ENCODE measurements around the gene SPRR4. TPM values are rescaled to one million over a fixed set of nuclear protein-coding genes. Genes with fewer than 3 reads are reported as not detected.

The SPRR4 gene
- polyA plus RNA-seq, 1 donor (not counting 4 experiments of a cell fraction or from before 2014, with no cell fraction given), result 1.9 TPM

DNA sequence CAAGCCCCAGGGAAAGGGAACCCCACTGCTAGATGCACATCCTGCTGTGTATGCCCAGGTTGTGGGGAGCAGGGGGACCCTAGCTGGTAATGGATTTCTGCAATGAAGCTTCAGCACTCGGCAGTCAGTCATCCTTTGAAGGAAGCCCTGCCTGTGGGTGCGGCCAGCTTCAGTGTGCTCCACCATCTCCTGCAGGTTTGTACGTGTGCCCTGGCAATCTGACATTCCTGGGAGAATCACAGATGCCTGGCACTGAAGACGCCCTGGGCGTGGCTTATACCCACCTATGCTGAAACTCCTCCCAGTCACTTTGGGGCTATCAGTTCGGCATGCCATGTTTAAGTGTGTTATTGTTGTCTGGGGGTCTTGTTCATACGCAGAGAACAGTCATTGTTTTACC, 16.7 kb upstream of the SPRR4 start:
- Histone ChIP-seq H3K9ac (ENCODE audit: control insufficient read depth, extremely low read depth, insufficient read depth, low read length) (peak overlapping the region; percentile 65), H3K9me3 (ENCODE audit: control insufficient read depth, low read depth, low read length) (no peaks in the 10 kb centered on the region), H3K9me1 (ENCODE audit: control insufficient read depth, extremely low read depth, insufficient read depth, low read length) (no peaks in the 10 kb centered on the region), H3K4me3 (ENCODE audit: control insufficient read depth in 2 of 3, extremely low read depth in 1 of 3, insufficient read depth in 2 of 3, low read depth in 1 of 3, low read length in 3 of 3) (peak overlapping the region; percentile 11 to 63 (median 52)), H4K20me1 (ENCODE audit: control insufficient read depth, extremely low read depth, insufficient read depth, low read length) (no peaks in the 10 kb centered on the region), H3K27ac (ENCODE audit: control insufficient read depth, insufficient read depth, low read length) (peak overlapping the region; percentile 89), H3K79me2 (ENCODE audit: control insufficient read depth, insufficient read depth, low read length) (no peaks in the 10 kb centered on the region), H3K4me1 (ENCODE audit: control insufficient read depth, extremely low read depth, insufficient read depth, low read length) (peaks cover 37% of the 10 kb centered on the region), H3K36me3 (ENCODE audit: control insufficient read depth in 2 of 2, extremely low read depth in 1 of 2, insufficient read depth in 2 of 2, low read length in 2 of 2) (no peaks in the 10 kb centered on the region), H3K4me2 (ENCODE audit: control insufficient read depth, extremely low read depth, insufficient read depth, low read depth, low read length) (peak overlapping the region; percentile 82), H2AFZ (ENCODE audit: control insufficient read depth, low read length) (peak overlapping the region; percentile 60), H3K27me3 (ENCODE audit: control insufficient read depth, extremely low read depth, insufficient read depth, low read length) (no peaks in the 10 kb centered on the region)
- TF ChIP-seq, protein P1, sequence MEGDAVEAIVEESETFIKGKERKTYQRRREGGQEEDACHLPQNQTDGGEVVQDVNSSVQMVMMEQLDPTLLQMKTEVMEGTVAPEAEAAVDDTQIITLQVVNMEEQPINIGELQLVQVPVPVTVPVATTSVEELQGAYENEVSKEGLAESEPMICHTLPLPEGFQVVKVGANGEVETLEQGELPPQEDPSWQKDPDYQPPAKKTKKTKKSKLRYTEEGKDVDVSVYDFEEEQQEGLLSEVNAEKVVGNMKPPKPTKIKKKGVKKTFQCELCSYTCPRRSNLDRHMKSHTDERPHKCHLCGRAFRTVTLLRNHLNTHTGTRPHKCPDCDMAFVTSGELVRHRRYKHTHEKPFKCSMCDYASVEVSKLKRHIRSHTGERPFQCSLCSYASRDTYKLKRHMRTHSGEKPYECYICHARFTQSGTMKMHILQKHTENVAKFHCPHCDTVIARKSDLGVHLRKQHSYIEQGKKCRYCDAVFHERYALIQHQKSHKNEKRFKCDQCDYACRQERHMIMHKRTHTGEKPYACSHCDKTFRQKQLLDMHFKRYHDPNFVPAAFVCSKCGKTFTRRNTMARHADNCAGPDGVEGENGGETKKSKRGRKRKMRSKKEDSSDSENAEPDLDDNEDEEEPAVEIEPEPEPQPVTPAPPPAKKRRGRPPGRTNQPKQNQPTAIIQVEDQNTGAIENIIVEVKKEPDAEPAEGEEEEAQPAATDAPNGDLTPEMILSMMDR (optimal IDR thresholded peaks at IDR 0.05 in 1 of 3, IDR thresholded peaks at IDR 0.05 in 1 of 3, conservative IDR thresholded peaks at IDR 0.05 in 1 of 3; ENCODE audit: extremely low read depth in 1 of 3, insufficient read depth in 2 of 3, low read length in 3 of 3), result no peak
- TF ChIP-seq EZH2 (IDR thresholded peaks at IDR 0.05; ENCODE audit: low read length), result no peak
- dilution Hi-C loops (cut with MboI; ENCODE audit: extremely low pct_ligation_motif_present, low sequenced_read_pairs), result no loop called here
- DNase-seq (ENCODE audit: low read depth, low spot score), result no peak
- peak; percentile 99 for FAIRE-seq

GRCh38 chr1:152954436-152954835, 16.0 kb upstream of the SPRR4 start:
- peak overlapping the region; percentile 65 for H3K9ac ChIP-seq (ENCODE audit: control insufficient read depth, extremely low read depth, insufficient read depth, low read length)
- no peaks in the 10 kb centered on the region for H3K36me3 ChIP-seq (ENCODE audit: control insufficient read depth in 2 of 2, extremely low read depth in 1 of 2, insufficient read depth in 2 of 2, low read length in 2 of 2)
- H3K27me3 ChIP-seq (ENCODE audit: control insufficient read depth, extremely low read depth, insufficient read depth, low read length), result no peaks in the 10 kb centered on the region
- no peak for TF ChIP-seq EZH2 (IDR thresholded peaks at IDR 0.05; ENCODE audit: low read length)
- TF ChIP-seq, protein P1 (optimal IDR thresholded peaks at IDR 0.05 in 1 of 3, IDR thresholded peaks at IDR 0.05 in 1 of 3, conservative IDR thresholded peaks at IDR 0.05 in 1 of 3; ENCODE audit: extremely low read depth in 1 of 3, insufficient read depth in 2 of 3, low read length in 3 of 3), result no peak
- DNase-seq (ENCODE audit: low read depth, low spot score), result peak; percentile 92
- H3K4me3 ChIP-seq (ENCODE audit: control insufficient read depth in 2 of 3, extremely low read depth in 1 of 3, insufficient read depth in 2 of 3, low read depth in 1 of 3, low read length in 3 of 3), result peak overlapping the region in 2 of 3 experiments; percentile 52 to 63
- no peak for FAIRE-seq
- H3K4me1 ChIP-seq (ENCODE audit: control insufficient read depth, extremely low read depth, insufficient read depth, low read length), result peaks cover 33% of the 10 kb centered on the region
- peak overlapping the region; percentile 82 for H3K4me2 ChIP-seq (ENCODE audit: control insufficient read depth, extremely low read depth, insufficient read depth, low read depth, low read length)
- no peaks in the 10 kb centered on the region for H3K9me3 ChIP-seq (ENCODE audit: control insufficient read depth, low read depth, low read length)
- H2AFZ ChIP-seq (ENCODE audit: control insufficient read depth, low read length), result peak overlapping the region; percentile 9
- H3K79me2 ChIP-seq (ENCODE audit: control insufficient read depth, insufficient read depth, low read length), result no peaks in the 10 kb centered on the region
- dilution Hi-C loops (cut with MboI; ENCODE audit: extremely low pct_ligation_motif_present, low sequenced_read_pairs), result no loop called here
- no peaks in the 10 kb centered on the region for H3K9me1 ChIP-seq (ENCODE audit: control insufficient read depth, extremely low read depth, insufficient read depth, low read length)
- H3K27ac ChIP-seq (ENCODE audit: control insufficient read depth, insufficient read depth, low read length), result peak overlapping the region; percentile 89
- no peaks in the 10 kb centered on the region for H4K20me1 ChIP-seq (ENCODE audit: control insufficient read depth, extremely low read depth, insufficient read depth, low read length)
